Keratinocyte (primary cell): ENCODE data around the gene BTBD3. TPM values are rescaled to one million over a fixed set of nuclear protein-coding genes. Genes with fewer than 3 reads are reported as not detected.

ENCODE experiments used
- DNase-seq: peaks from one replicate; pipeline ENCODE4 v3.0.0-alpha.2; 2011; ENCODE audit warnings: low read depth, missing footprints, low spot score
- FAIRE-seq: peaks from 2 replicates; lab custom pipeline; 2011; peaks lifted over from hg19 to GRCh38; lab: Jason Lieb, UNC
- H2AFZ ChIP-seq: 2 replicates; pipeline ENCODE4 v1.6.0; 2012; ENCODE audit warnings: low read length, control low read depth, inconsistent platforms; ENCODE audit not compliant: control insufficient read depth
- H3K27ac ChIP-seq: 2 replicates; pipeline ENCODE4 v1.5.1; 2011; ENCODE audit warnings: low read length; ENCODE audit not compliant: control insufficient read depth, insufficient read depth
- H3K27me3 ChIP-seq: 3 replicates; pipeline ENCODE4 v1.6.0; 2011; ENCODE audit warnings: low read length; ENCODE audit not compliant: control insufficient read depth, insufficient read depth; ENCODE audit errors: extremely low read depth
- H3K36me3 ChIP-seq, 2 experiments: 2 replicates in 1 of 2; 3 replicates in 1 of 2; pipeline ENCODE4 v1.5.1; 2011; ENCODE audit warnings: low read length in 2 of 2, mild to moderate bottlenecking in 1 of 2; ENCODE audit not compliant: control insufficient read depth in 2 of 2, insufficient read depth in 2 of 2; ENCODE audit errors: extremely low read depth in 1 of 2
- H3K4me1 ChIP-seq: 3 replicates; pipeline ENCODE4 v1.5.1; 2011; ENCODE audit warnings: low read length; ENCODE audit not compliant: control insufficient read depth, insufficient read depth; ENCODE audit errors: extremely low read depth
- H3K4me2 ChIP-seq: 3 replicates; pipeline ENCODE4 v1.6.0; 2011; ENCODE audit warnings: low read depth, low read length; ENCODE audit not compliant: control insufficient read depth, insufficient read depth; ENCODE audit errors: extremely low read depth
- H3K4me3 ChIP-seq, 3 experiments: fragments of 200-600 bp in 1 of 3; sonication (generic) in 1 of 3; 2 replicates in 2 of 3; 3 replicates in 1 of 3; pipeline ENCODE4 v1.5.1; 2011 to 2016; ENCODE audit warnings: low read length in 3 of 3, mild to moderate bottlenecking in 3 of 3, control low read depth in 2 of 3, inconsistent platforms in 1 of 3, low read depth in 1 of 3, mixed read lengths in 1 of 3, mixed run types in 1 of 3, moderate library complexity in 1 of 3; ENCODE audit not compliant: control insufficient read depth in 2 of 3, insufficient read depth in 2 of 3; ENCODE audit errors: extremely low read depth in 1 of 3
- H3K79me2 ChIP-seq: 2 replicates; pipeline ENCODE4 v1.6.0; 2012; ENCODE audit warnings: low read length; ENCODE audit not compliant: control insufficient read depth, insufficient read depth
- H3K9ac ChIP-seq: 3 replicates; pipeline ENCODE4 v1.6.0; 2011; ENCODE audit warnings: low read length; ENCODE audit not compliant: control insufficient read depth, insufficient read depth; ENCODE audit errors: extremely low read depth
- H3K9me1 ChIP-seq: 3 replicates; pipeline ENCODE4 v1.6.0; 2011; ENCODE audit warnings: low read length; ENCODE audit not compliant: control insufficient read depth, insufficient read depth; ENCODE audit errors: extremely low read depth
- H3K9me3 ChIP-seq: 2 replicates; pipeline ENCODE4 v1.5.1; 2012; ENCODE audit warnings: low read depth, low read length; ENCODE audit not compliant: control insufficient read depth
- H4K20me1 ChIP-seq: 3 replicates; pipeline ENCODE4 v1.6.0; 2011; ENCODE audit warnings: low read length; ENCODE audit not compliant: control insufficient read depth, insufficient read depth; ENCODE audit errors: extremely low read depth
- CTCF ChIP-seq, 3 experiments: IDR thresholded peaks in 1 of 3; conservative IDR thresholded peaks in 1 of 3; optimal IDR thresholded peaks in 1 of 3; 2 replicates in 2 of 3; 3 replicates in 1 of 3; pipeline versions ENCODE3 to v1.5.1; 2011; ENCODE audit warnings: low read length in 3 of 3, mild to moderate bottlenecking in 3 of 3, moderate library complexity in 2 of 3, control low read depth in 1 of 3, inconsistent platforms in 1 of 3; ENCODE audit not compliant: insufficient read depth in 2 of 3; ENCODE audit errors: extremely low read depth in 1 of 3
- EZH2 ChIP-seq: IDR thresholded peaks from one replicate; pipeline ENCODE4 v1.6.1; 2012; ENCODE audit warnings: inconsistent platforms, mild to moderate bottlenecking, low read length, moderate library complexity
- dilution Hi-C: fragments of 300-500 bp; cut with MboI; formaldehyde crosslinking; loops from one replicate; pipeline ENCODE4 v1.7.0; 2020; ENCODE audit warnings: low sequenced_read_pairs; ENCODE audit not compliant: extremely low pct_ligation_motif_present
- polyA plus RNA-seq, 5 experiments: library from polyadenylated mRNA; depleted of rRNA in 3 of 5; stranded (reverse) in 3 of 5; stranded (forward) in 1 of 5; unstranded in 1 of 5; fragments of >200 nt; gene quantifications; 1 replicate in 1 of 5; 2 replicates in 3 of 5; 3 replicates in 1 of 5; pipeline versions ENCODE4 v1.2.1 to v1.2.3, GENCODE V29; 2011 to 2012; ENCODE audit warnings: missing spikeins in 2 of 5, low read depth in 1 of 5, low replicate concordance in 1 of 5

Gene BTBD3
- polyA plus RNA-seq, 1 donor (not counting 4 experiments of a cell fraction or from before 2014, with no cell fraction given): 29.5 TPM

GRCh38 chr20:11920083-11920482, 2.4 kb downstream of the BTBD3 start:
- Histone ChIP-seq H3K36me3 (peaks cover 14 to 26% of the 10 kb centered on the region in 2 experiments), H3K27ac (no peak overlapping the region), H3K79me2 (peaks cover 50% of the 10 kb centered on the region), H3K27me3 (no peaks in the 10 kb centered on the region), H2AFZ (no peak overlapping the region), H3K9me1 (no peaks in the 10 kb centered on the region), H3K9me3 (no peaks in the 10 kb centered on the region), H3K4me3 (no peak overlapping the region), H3K9ac (no peak overlapping the region), H3K4me1 (peaks cover 17% of the 10 kb centered on the region), H4K20me1 (no peaks in the 10 kb centered on the region), H3K4me2 (no peak overlapping the region)
- dilution Hi-C loops: no loop called here
- no peak for TF ChIP-seq CTCF (optimal IDR thresholded peaks at IDR 0.05 in 1 of 3, IDR thresholded peaks at IDR 0.05 in 1 of 3, conservative IDR thresholded peaks at IDR 0.05 in 1 of 3; ENCODE audit: extremely low read depth in 1 of 3, insufficient read depth in 2 of 3, low read length in 3 of 3)
- no peak for TF ChIP-seq EZH2
- DNase-seq (no peak), FAIRE-seq (no peak)

GRCh38 chr20:11921321-11921720, 3.6 kb downstream of the BTBD3 start:
- H3K9me3 ChIP-seq: no peaks in the 10 kb centered on the region
- dilution Hi-C loops: no loop called here
- peaks cover 14 to 26% of the 10 kb centered on the region in 2 experiments for H3K36me3 ChIP-seq
- H3K4me1 ChIP-seq: peaks cover 11% of the 10 kb centered on the region
- DNase-seq (no peak), FAIRE-seq (no peak)
- TF ChIP-seq CTCF (optimal IDR thresholded peaks at IDR 0.05 in 1 of 3, IDR thresholded peaks at IDR 0.05 in 1 of 3, conservative IDR thresholded peaks at IDR 0.05 in 1 of 3; ENCODE audit: extremely low read depth in 1 of 3, insufficient read depth in 2 of 3, low read length in 3 of 3): no peak
- no peak for TF ChIP-seq EZH2
- H4K20me1 ChIP-seq: no peaks in the 10 kb centered on the region
- H3K27me3 ChIP-seq: no peaks in the 10 kb centered on the region
- H3K9me1 ChIP-seq: no peaks in the 10 kb centered on the region
- H3K27ac ChIP-seq: no peak overlapping the region
- H3K4me3 ChIP-seq: no peak overlapping the region
- no peak overlapping the region for H3K4me2 ChIP-seq
- peaks cover 38% of the 10 kb centered on the region for H3K79me2 ChIP-seq
- no peak overlapping the region for H2AFZ ChIP-seq
- no peak overlapping the region for H3K9ac ChIP-seq
